Measurements from ENCODE around the gene ACSS1. TPM values are rescaled to one million over a fixed set of nuclear protein-coding genes. Genes with fewer than 3 reads are reported as not detected.
A peak's percentile ranks its signal among the peaks of the same experiment; 100 is the strongest.

Gene ACSS1
- total RNA-seq, 1 experiment from 2014 or later: 0.61 TPM

GRCh38 chr20:25084626-25085187 lies 26.8 kb upstream of the ACSS1 start:
- Mint-ChIP-seq H3K27ac (no peak overlapping the region), H3K4me1 (peaks cover 24 to 25% of the 10 kb centered on the region in 2 experiments), H3K4me3 (peak overlapping the region; percentile 21 to 80), H3K36me3 (ENCODE audit: insufficient read depth in 1 of 3, low read depth in 3 of 3) (no peaks in the 10 kb centered on the region; a peak in 1 of 7 replicates), H3K9me3 (peaks cover 2 to 8% of the 10 kb centered on the region in 2 experiments; a peak in 2 of 5 replicates), H3K27me3 (ENCODE audit: low read depth) (peaks cover 91% of the 10 kb centered on the region)
- peak; percentile 27; the same call in 2 of the 3 replicates for TF ChIP-seq CTCF (conservative IDR thresholded peaks at IDR 0.05)
- peaks cover 59% of the 10 kb centered on the region for H3K27me3 ChIP-seq (ENCODE audit: insufficient read depth, low read length)
- WGBS (ENCODE audit: extremely low coverage, insufficient read length, low lambda C conversion rate): no CpG with 5 or more reads among the region's 36 CpGs
- no peak overlapping the region for H4K91ac ChIP-seq (ENCODE audit: insufficient read length, low read depth, low read length)
- no peak overlapping the region for H3K18ac ChIP-seq (ENCODE audit: insufficient read length, low read depth, low read length)
- no peaks in the 10 kb centered on the region for H3K79me2 ChIP-seq (ENCODE audit: insufficient read depth, low read length)
- H3K23ac ChIP-seq (ENCODE audit: insufficient read length, low read depth, low read length): no peak overlapping the region
- H3K14ac ChIP-seq (ENCODE audit: insufficient read depth, low read length): no peak overlapping the region
- no peak overlapping the region for H3K4ac ChIP-seq (ENCODE audit: low read depth, low read length)
- peaks cover 14% of the 10 kb centered on the region for H3K23me2 ChIP-seq (ENCODE audit: insufficient read length, low read depth, low read length, poor library complexity, severe bottlenecking)
- H3T11ph ChIP-seq (ENCODE audit: low read length): no peak overlapping the region
- peak; percentile 59 for DNase-seq
- no peak overlapping the region for H3K27ac ChIP-seq (ENCODE audit: insufficient read length, low read depth, low read length)
- no peak overlapping the region for H4K5ac ChIP-seq (ENCODE audit: insufficient read length, low read depth, low read length)
- H2AK5ac ChIP-seq (ENCODE audit: insufficient read length, low read length): no peak overlapping the region
- no peaks in the 10 kb centered on the region for H4K20me1 ChIP-seq (ENCODE audit: control insufficient read depth, insufficient read depth, insufficient read length)
- H3K4me1 ChIP-seq (ENCODE audit: insufficient read depth, low read length): no peaks in the 10 kb centered on the region
- H2BK20ac ChIP-seq (ENCODE audit: low read depth, low read length, poor library complexity, severe bottlenecking): no peak overlapping the region
- H3K9ac ChIP-seq (ENCODE audit: extremely low read depth, insufficient read length, low read length): no peak overlapping the region
- H2AFZ ChIP-seq (ENCODE audit: low read length): no peak overlapping the region
- no peak overlapping the region for H2BK120ac ChIP-seq (ENCODE audit: low read depth, low read length, poor library complexity, severe bottlenecking)
- H2BK15ac ChIP-seq (ENCODE audit: low read depth, low read length): no peak overlapping the region
- no peaks in the 10 kb centered on the region for H3K79me1 ChIP-seq (ENCODE audit: insufficient read depth, low read depth, low read length, poor library complexity, severe bottlenecking)
- H2BK5ac ChIP-seq (ENCODE audit: insufficient read length, low read length): no peak overlapping the region
- H4K8ac ChIP-seq (replicated peaks; ENCODE audit: insufficient read length, low read depth, low read length): no peak overlapping the region
- H3K4me2 ChIP-seq (ENCODE audit: insufficient read depth, insufficient read length, low read length): peak overlapping the region; percentile 76
- no peak overlapping the region for H2BK12ac ChIP-seq (ENCODE audit: insufficient read length, low read depth, low read length)
- H3K9me3 ChIP-seq (ENCODE audit: control insufficient read depth, low read depth, low read length): no peaks in the 10 kb centered on the region
- no peak overlapping the region for H3K56ac ChIP-seq (ENCODE audit: insufficient read length, low read depth, low read length)

Data from H9 (cell line).